ENCODE results near the gene RNF13.
"Not testable (repeated sequence)": the region's sequence is repeated elsewhere in the genome, so short reads cannot be mapped to it uniquely, and the experiment has no call there.

Gene RNF13

GRCh38 chr3:149839896-149840295, 26.9 kb downstream of the RNF13 start:
- DNase-seq (ENCODE audit: low read depth): no peak

GRCh38 chr3:149843502-149843901, 30.5 kb downstream of the RNF13 start:
- no peak for DNase-seq (ENCODE audit: low read depth)

GRCh38 chr3:149844091-149844490, 31.1 kb downstream of the RNF13 start:
- no peak for DNase-seq (ENCODE audit: low read depth)

GRCh38 chr3:149845570-149846244, 32.7 kb downstream of the RNF13 start:
- DNase-seq (ENCODE audit: low read depth): no peak

GRCh38 chr3:149848238-149848637, 35.2 kb downstream of the RNF13 start:
- DNase-seq (ENCODE audit: low read depth): no peak

GRCh38 chr3:149848688-149849087, 35.7 kb downstream of the RNF13 start:
- no peak for DNase-seq (ENCODE audit: low read depth)

- DNase-seq (ENCODE audit: low read depth): no peak
Observed at GRCh38 chr3:149850787-149851584, 38.0 kb downstream of the RNF13 start.

GRCh38 chr3:149858911-149859310, 45.9 kb downstream of the RNF13 start:
- no peak for DNase-seq (ENCODE audit: low read depth)

GRCh38 chr3:149860881-149861280, 47.9 kb downstream of the RNF13 start:
- DNase-seq (ENCODE audit: low read depth): no peak

- no peak for DNase-seq (ENCODE audit: low read depth)
Observed at GRCh38 chr3:149867563-149867962, 54.5 kb downstream of the RNF13 start.

- DNase-seq (ENCODE audit: low read depth): no peak
Observed at GRCh38 chr3:149871855-149872254, 58.8 kb downstream of the RNF13 start.

GRCh38 chr3:149872589-149872988, 59.6 kb downstream of the RNF13 start:
- DNase-seq (ENCODE audit: low read depth): no peak

GRCh38 chr3:149877668-149878067, 64.7 kb downstream of the RNF13 start:
- no peak for DNase-seq (ENCODE audit: low read depth)

- DNase-seq (ENCODE audit: low read depth): no peak
Observed at GRCh38 chr3:149879872-149880271, 66.9 kb downstream of the RNF13 start.

- DNase-seq (ENCODE audit: low read depth): no peak
Observed at GRCh38 chr3:149881879-149882278, 68.9 kb downstream of the RNF13 start.

GRCh38 chr3:149883134-149883533, 70.1 kb downstream of the RNF13 start:
- no peak for DNase-seq (ENCODE audit: low read depth)

- DNase-seq (ENCODE audit: low read depth): not testable (repeated sequence)
Observed at GRCh38 chr3:149883860-149884259, 70.8 kb downstream of the RNF13 start.

- not testable (repeated sequence) for DNase-seq (ENCODE audit: low read depth)
Observed at GRCh38 chr3:149884848-149885247, 71.8 kb downstream of the RNF13 start.

GRCh38 chr3:149886957-149887356, 73.9 kb downstream of the RNF13 start:
- DNase-seq (ENCODE audit: low read depth): no peak

- no peak for DNase-seq (ENCODE audit: low read depth)
Observed at GRCh38 chr3:149891621-149892020, 78.6 kb downstream of the RNF13 start.

GRCh38 chr3:149892371-149892770, 79.4 kb downstream of the RNF13 start:
- DNase-seq (ENCODE audit: low read depth): no peak

GRCh38 chr3:149894205-149894604, 81.2 kb downstream of the RNF13 start:
- no peak for DNase-seq (ENCODE audit: low read depth)

GRCh38 chr3:149895339-149895738, 82.3 kb downstream of the RNF13 start:
- DNase-seq (ENCODE audit: low read depth): no peak
